Vagina (tissue), 2 donors: ENCODE measurements around the gene WNT6. TPM values are rescaled to one million over a fixed set of nuclear protein-coding genes. Genes with fewer than 3 reads are reported as not detected.

Source experiments
- DNase-seq, 2 donors: peaks; one replicate each; pipeline ENCODE4 v3.0.0-alpha.2; 2017; ENCODE audit errors: extremely low spot score in 2 of 2
- H3K27ac ChIP-seq: fragments of 200-600 bp; sonication (generic); one replicate; pipeline ENCODE4 v1.5.1; 2019
- H3K27me3 ChIP-seq: fragments of 200-600 bp; sonication (generic); one replicate; pipeline ENCODE4 v1.5.1; 2019
- H3K36me3 ChIP-seq, 2 donors: fragments of 200-600 bp; sonication (generic); one replicate each; pipeline ENCODE4 v1.5.1; 2017 to 2019
- H3K4me1 ChIP-seq: fragments of 200-600 bp; sonication (generic); one replicate; pipeline ENCODE4 v1.5.1; 2019
- H3K4me3 ChIP-seq, 2 donors: fragments of 200-600 bp; sonication (generic); 1 replicate in 1 of 2; 2 replicates in 1 of 2; pipeline ENCODE4 v1.5.1; 2016 to 2019
- H3K9me3 ChIP-seq: fragments of 200-600 bp; sonication (generic); one replicate; pipeline ENCODE4 v1.5.1; 2019
- POLR2A ChIP-seq, 2 donors: fragments of 450-650 bp; IDR thresholded peaks; one replicate each; pipeline ENCODE4 v1.6.1; 2017; ENCODE audit warnings: antibody characterized with exemption in 2 of 2, mild to moderate bottlenecking in 2 of 2, moderate library complexity in 2 of 2
- POLR2AphosphoS5 ChIP-seq, 2 donors: sonication (generic); formaldehyde crosslinking; IDR thresholded peaks; one replicate each; pipeline ENCODE4 v1.9.0; 2017; ENCODE audit warnings: antibody characterized with exemption in 2 of 2, mild to moderate bottlenecking in 2 of 2, low read depth in 1 of 2; ENCODE audit not compliant: insufficient read depth in 1 of 2
- intact Hi-C: fragments of 100-400 bp; cut with DNase I; formaldehyde crosslinking; loops from one replicate; pipeline ENCODE4 v1.15.1; 2023
- total RNA-seq: library from RNA; depleted of rRNA; stranded (reverse); fragments of >200 nt; gene quantifications from one replicate; pipeline ENCODE4 v1.2.3, GENCODE V29; 2016
- TF ChIP-seq, protein P1 (sequence below), 3 experiments: fragments of 450-650 bp in 2 of 3; fragments of 200-600 bp in 1 of 3; sonication (generic) in 1 of 3; IDR thresholded peaks; one replicate each; pipeline ENCODE4 v1.5.1; 2017 to 2019; ENCODE audit warnings: antibody characterized with exemption in 3 of 3, mild to moderate bottlenecking in 2 of 3, moderate library complexity in 2 of 3

The WNT6 gene
- total RNA-seq, 1 donor from 2014 or later: 2.0 TPM

GRCh38 chr2:218832520-218832919 lies 27.1 kb upstream of the WNT6 start:
- intact Hi-C loops: no loop called here
- no peak for TF ChIP-seq POLR2AphosphoS5 (IDR thresholded peaks at IDR 0.05; ENCODE audit: insufficient read depth in 1 of 2, low read depth in 1 of 2)
- TF ChIP-seq, protein P1, sequence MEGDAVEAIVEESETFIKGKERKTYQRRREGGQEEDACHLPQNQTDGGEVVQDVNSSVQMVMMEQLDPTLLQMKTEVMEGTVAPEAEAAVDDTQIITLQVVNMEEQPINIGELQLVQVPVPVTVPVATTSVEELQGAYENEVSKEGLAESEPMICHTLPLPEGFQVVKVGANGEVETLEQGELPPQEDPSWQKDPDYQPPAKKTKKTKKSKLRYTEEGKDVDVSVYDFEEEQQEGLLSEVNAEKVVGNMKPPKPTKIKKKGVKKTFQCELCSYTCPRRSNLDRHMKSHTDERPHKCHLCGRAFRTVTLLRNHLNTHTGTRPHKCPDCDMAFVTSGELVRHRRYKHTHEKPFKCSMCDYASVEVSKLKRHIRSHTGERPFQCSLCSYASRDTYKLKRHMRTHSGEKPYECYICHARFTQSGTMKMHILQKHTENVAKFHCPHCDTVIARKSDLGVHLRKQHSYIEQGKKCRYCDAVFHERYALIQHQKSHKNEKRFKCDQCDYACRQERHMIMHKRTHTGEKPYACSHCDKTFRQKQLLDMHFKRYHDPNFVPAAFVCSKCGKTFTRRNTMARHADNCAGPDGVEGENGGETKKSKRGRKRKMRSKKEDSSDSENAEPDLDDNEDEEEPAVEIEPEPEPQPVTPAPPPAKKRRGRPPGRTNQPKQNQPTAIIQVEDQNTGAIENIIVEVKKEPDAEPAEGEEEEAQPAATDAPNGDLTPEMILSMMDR (IDR thresholded peaks at IDR 0.05): no peak
- TF ChIP-seq POLR2A (IDR thresholded peaks at IDR 0.05): no peak
- Histone ChIP-seq H3K4me1 (peaks cover 33% of the 10 kb centered on the region), H3K9me3 (no peaks in the 10 kb centered on the region), H3K27ac (peak overlapping the region; percentile 62), H3K4me3 (no peak overlapping the region), H3K27me3 (no peaks in the 10 kb centered on the region), H3K36me3 (no peaks in the 10 kb centered on the region)
- DNase-seq: peak in 1 of 2 donors; percentile 77

DNA sequence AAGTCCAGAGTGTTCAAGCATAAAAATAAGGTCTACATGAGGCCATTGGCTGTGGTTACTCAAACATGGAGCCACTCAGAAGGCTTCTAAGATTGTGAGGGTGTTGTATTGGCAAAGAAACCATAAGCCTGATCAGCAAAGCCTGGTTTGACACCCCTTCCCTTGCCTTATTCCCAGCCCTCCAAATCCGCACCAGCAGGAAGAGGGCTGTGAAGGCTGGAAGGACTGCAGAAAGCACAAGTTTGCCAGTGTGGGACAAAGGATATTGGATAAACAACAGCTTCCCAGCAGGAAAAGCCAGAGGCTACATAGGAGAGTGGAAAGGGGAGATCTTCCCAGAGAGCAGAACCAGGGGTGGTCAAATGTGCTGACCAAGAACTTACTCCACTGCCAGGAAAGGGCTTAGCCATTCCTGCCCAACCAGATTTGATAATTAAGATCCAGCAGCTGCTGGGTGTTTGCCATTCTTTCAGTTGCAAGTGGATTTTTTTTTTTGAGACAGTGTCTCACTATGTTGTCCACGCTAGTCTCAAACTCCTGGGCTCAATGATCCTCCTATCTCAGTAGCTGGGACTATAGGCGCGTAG lies 26.5 kb upstream of the WNT6 start:
- TF ChIP-seq, protein P1 (IDR thresholded peaks at IDR 0.05): no peak
- TF ChIP-seq POLR2A (IDR thresholded peaks at IDR 0.05) (no peak), POLR2AphosphoS5 (IDR thresholded peaks at IDR 0.05; ENCODE audit: insufficient read depth in 1 of 2, low read depth in 1 of 2) (no peak)
- DNase-seq: peak in 1 of 2 donors; percentile 87
- Histone ChIP-seq H3K27ac (no peak overlapping the region), H3K4me3 (no peak overlapping the region), H3K9me3 (no peaks in the 10 kb centered on the region), H3K27me3 (no peaks in the 10 kb centered on the region), H3K4me1 (peaks cover 33% of the 10 kb centered on the region), H3K36me3 (no peaks in the 10 kb centered on the region)
- intact Hi-C loops: no loop called here

DNA sequence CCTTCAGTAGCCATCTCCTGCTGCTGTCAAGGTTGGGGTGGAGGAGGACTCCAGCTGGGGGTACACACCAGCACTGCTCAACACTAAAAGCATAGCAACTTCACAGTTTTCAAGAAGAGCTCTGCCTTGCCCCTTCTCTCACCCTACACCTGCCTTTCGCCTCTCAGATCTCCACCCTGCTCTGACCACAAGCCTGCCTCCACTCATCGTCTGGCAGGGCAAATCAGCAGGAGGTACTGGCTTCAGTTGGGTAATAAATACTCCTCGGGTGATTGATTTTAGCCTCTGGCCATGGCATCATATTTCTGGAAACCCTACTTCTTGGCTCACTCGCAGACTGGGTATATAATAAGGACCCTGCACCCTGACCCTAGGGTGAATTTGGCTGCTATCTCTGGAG lies 24.9 kb upstream of the WNT6 start:
- no peaks in the 10 kb centered on the region for H3K27me3 ChIP-seq
- intact Hi-C loops: no loop called here
- H3K27ac ChIP-seq: no peak overlapping the region
- H3K4me1 ChIP-seq: peaks cover 33% of the 10 kb centered on the region
- H3K4me3 ChIP-seq: no peak overlapping the region
- DNase-seq: no peak
- no peaks in the 10 kb centered on the region for H3K36me3 ChIP-seq
- H3K9me3 ChIP-seq: no peaks in the 10 kb centered on the region
- TF ChIP-seq, protein P1 (IDR thresholded peaks at IDR 0.05): no peak
- TF ChIP-seq POLR2A (IDR thresholded peaks at IDR 0.05) (no peak), POLR2AphosphoS5 (IDR thresholded peaks at IDR 0.05; ENCODE audit: insufficient read depth in 1 of 2, low read depth in 1 of 2) (no peak)

DNA sequence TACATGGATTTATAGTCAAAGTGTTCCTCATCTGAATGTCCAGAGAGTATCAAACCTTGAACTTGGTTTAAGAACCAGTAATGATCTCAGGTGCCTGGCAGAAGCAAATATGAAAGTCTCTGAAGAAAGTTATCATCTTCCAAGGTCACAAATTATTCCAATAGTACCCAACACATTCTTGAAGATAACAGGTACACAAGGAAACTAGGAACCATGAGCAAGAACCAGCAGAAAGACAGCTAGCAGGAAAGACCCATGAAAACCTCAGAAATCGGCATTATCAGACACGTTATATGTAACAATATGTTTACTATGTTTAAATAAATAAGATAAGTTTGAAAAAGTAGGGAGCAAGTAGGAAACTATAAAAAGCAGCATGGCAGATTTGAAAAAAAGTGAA lies 22.1 kb upstream of the WNT6 start:
- peaks cover 11% of the 10 kb centered on the region for H3K4me1 ChIP-seq
- no peak for DNase-seq
- intact Hi-C loops: no loop called here
- TF ChIP-seq POLR2A (IDR thresholded peaks at IDR 0.05) (no peak), POLR2AphosphoS5 (IDR thresholded peaks at IDR 0.05; ENCODE audit: insufficient read depth in 1 of 2, low read depth in 1 of 2) (no peak)
- no peaks in the 10 kb centered on the region for H3K27me3 ChIP-seq
- no peaks in the 10 kb centered on the region for H3K9me3 ChIP-seq
- no peaks in the 10 kb centered on the region for H3K36me3 ChIP-seq
- no peak overlapping the region for H3K4me3 ChIP-seq
- no peak overlapping the region for H3K27ac ChIP-seq

- H3K36me3 ChIP-seq: no peaks in the 10 kb centered on the region
- H3K9me3 ChIP-seq: no peaks in the 10 kb centered on the region
- no peak overlapping the region for H3K27ac ChIP-seq
- no peaks in the 10 kb centered on the region for H3K27me3 ChIP-seq
- no peaks in the 10 kb centered on the region for H3K4me1 ChIP-seq
- H3K4me3 ChIP-seq: no peak overlapping the region
- TF ChIP-seq POLR2A (IDR thresholded peaks at IDR 0.05): no peak
- TF ChIP-seq, protein P1 (IDR thresholded peaks at IDR 0.05): no peak
- TF ChIP-seq POLR2AphosphoS5 (IDR thresholded peaks at IDR 0.05; ENCODE audit: insufficient read depth in 1 of 2, low read depth in 1 of 2): no peak
- intact Hi-C loops: no loop called here
- no peak for DNase-seq
These were observed 20.2 kb upstream of the WNT6 start for GRCh38 chr2:218839430-218839829.
